ENCODE results near the gene GCK. TPM values are rescaled to one million over a fixed set of nuclear protein-coding genes. Genes with fewer than 3 reads are reported as not detected.
"Not testable (repeated sequence)": the region's sequence is repeated elsewhere in the genome, so short reads cannot be mapped to it uniquely, and the experiment has no call there.

Gene GCK
- total RNA-seq, 1 experiment from 2014 or later: not detected

GRCh38 chr7:44176486-44176885, 12.8 kb downstream of the GCK start:
- ChIA-PET CTCF (no interaction called here), POLR2A (ENCODE audit: unreplicated experiment) (no interaction called here)
- intact Hi-C loops (cut with micrococcal nuclease): no loop called here

GRCh38 chr7:44175730-44176129, 13.5 kb downstream of the GCK start:
- H3K27ac ChIP-seq (ENCODE audit: low read length): no peak overlapping the region
- TF ChIP-seq CTCF (conservative IDR thresholded peaks at IDR 0.05; ENCODE audit: low read depth, low read length) (no peak), EZH2phosphoT487 (IDR thresholded peaks at IDR 0.05; ENCODE audit: borderline replicate concordance, low read length) (no peak), EZH2 (IDR thresholded peaks at IDR 0.05; ENCODE audit: low read length, unreplicated experiment) (no peak)
- H4K20me1 ChIP-seq (ENCODE audit: low read length): no peaks in the 10 kb centered on the region
- ChIA-PET POLR2A (ENCODE audit: unreplicated experiment) (no interaction called here), CTCF (no interaction called here)
- ATAC-seq (no peak), DNase-seq (no peak)
- H3K9me2 ChIP-seq (replicated peaks; ENCODE audit: low read length): no peaks in the 10 kb centered on the region
- no peaks in the 10 kb centered on the region for H3K9me3 ChIP-seq (ENCODE audit: low read length)
- no peak overlapping the region for H3K4me2 ChIP-seq (ENCODE audit: low read length)
- no peak overlapping the region for H2AFZ ChIP-seq (ENCODE audit: low read length)
- no peaks in the 10 kb centered on the region for H3F3A ChIP-seq (ENCODE audit: low read length, unreplicated experiment)
- H3K9ac ChIP-seq (ENCODE audit: low read length): no peak overlapping the region
- no peak overlapping the region for H3K4me3 ChIP-seq (ENCODE audit: low read length)
- H3K4me1 ChIP-seq (ENCODE audit: insufficient read depth, low read length): peaks cover 11% of the 10 kb centered on the region
- no peaks in the 10 kb centered on the region for H3K36me3 ChIP-seq (ENCODE audit: low read depth, low read length)
- intact Hi-C loops (cut with micrococcal nuclease): no loop called here
- no TSS peak for BruUV-seq (replicated peaks)
- H3K27me3 ChIP-seq (ENCODE audit: low read length): no peaks in the 10 kb centered on the region
- H3K79me2 ChIP-seq (ENCODE audit: low read length): no peaks in the 10 kb centered on the region

More at GRCh38 chr7:44176486-44176885, 12.8 kb downstream of the GCK start:
- Histone ChIP-seq H3K9me2 (replicated peaks; ENCODE audit: low read length) (no peaks in the 10 kb centered on the region), H3K9ac (ENCODE audit: low read length) (no peak overlapping the region), H3K4me3 (ENCODE audit: low read length) (no peak overlapping the region), H3K4me2 (ENCODE audit: low read length) (no peak overlapping the region), H3K79me2 (ENCODE audit: low read length) (no peaks in the 10 kb centered on the region), H4K20me1 (ENCODE audit: low read length) (no peaks in the 10 kb centered on the region), H3K36me3 (ENCODE audit: low read depth, low read length) (no peaks in the 10 kb centered on the region), H3K27ac (ENCODE audit: low read length) (no peak overlapping the region), H2AFZ (ENCODE audit: low read length) (no peak overlapping the region), H3K27me3 (ENCODE audit: low read length) (no peaks in the 10 kb centered on the region), H3K4me1 (ENCODE audit: insufficient read depth, low read length) (peaks cover 11% of the 10 kb centered on the region), H3K9me3 (ENCODE audit: low read length) (no peaks in the 10 kb centered on the region), H3F3A (ENCODE audit: low read length, unreplicated experiment) (no peaks in the 10 kb centered on the region)
- DNase-seq (no peak), ATAC-seq (no peak)
- TF ChIP-seq EZH2 (IDR thresholded peaks at IDR 0.05; ENCODE audit: low read length, unreplicated experiment) (no peak), CTCF (conservative IDR thresholded peaks at IDR 0.05; ENCODE audit: low read depth, low read length) (no peak), EZH2phosphoT487 (IDR thresholded peaks at IDR 0.05; ENCODE audit: borderline replicate concordance, low read length) (no peak)
- no TSS peak for BruUV-seq (replicated peaks)

GRCh38 chr7:44174694-44174948, 14.6 kb downstream of the GCK start:
- H3F3A ChIP-seq (ENCODE audit: low read length, unreplicated experiment); intact Hi-C loops (cut with micrococcal nuclease); H2AFZ ChIP-seq (ENCODE audit: low read length); POLR2A ChIA-PET (ENCODE audit: unreplicated experiment); BruUV-seq (replicated peaks); H3K4me3 ChIP-seq (ENCODE audit: low read length); H3K27me3 ChIP-seq (ENCODE audit: low read length); H3K4me2 ChIP-seq (ENCODE audit: low read length); DNase-seq; H4K20me1 ChIP-seq (ENCODE audit: low read length); H3K79me2 ChIP-seq (ENCODE audit: low read length); H3K27ac ChIP-seq (ENCODE audit: low read length); H3K9me2 ChIP-seq (replicated peaks; ENCODE audit: low read length); H3K9me3 ChIP-seq (ENCODE audit: low read length); ATAC-seq; H3K9ac ChIP-seq (ENCODE audit: low read length); CTCF ChIA-PET; H3K36me3 ChIP-seq (ENCODE audit: low read depth, low read length): not testable (repeated sequence)
- H3K4me1 ChIP-seq (ENCODE audit: insufficient read depth, low read length): peaks cover 11% of the 10 kb centered on the region
